ENCODE measurements around the gene ZNF653. TPM values are rescaled to one million over a fixed set of nuclear protein-coding genes. Genes with fewer than 3 reads are reported as not detected.

The ZNF653 gene
- total RNA-seq, 1 donor from 2014 or later: 12.5 TPM

DNA sequence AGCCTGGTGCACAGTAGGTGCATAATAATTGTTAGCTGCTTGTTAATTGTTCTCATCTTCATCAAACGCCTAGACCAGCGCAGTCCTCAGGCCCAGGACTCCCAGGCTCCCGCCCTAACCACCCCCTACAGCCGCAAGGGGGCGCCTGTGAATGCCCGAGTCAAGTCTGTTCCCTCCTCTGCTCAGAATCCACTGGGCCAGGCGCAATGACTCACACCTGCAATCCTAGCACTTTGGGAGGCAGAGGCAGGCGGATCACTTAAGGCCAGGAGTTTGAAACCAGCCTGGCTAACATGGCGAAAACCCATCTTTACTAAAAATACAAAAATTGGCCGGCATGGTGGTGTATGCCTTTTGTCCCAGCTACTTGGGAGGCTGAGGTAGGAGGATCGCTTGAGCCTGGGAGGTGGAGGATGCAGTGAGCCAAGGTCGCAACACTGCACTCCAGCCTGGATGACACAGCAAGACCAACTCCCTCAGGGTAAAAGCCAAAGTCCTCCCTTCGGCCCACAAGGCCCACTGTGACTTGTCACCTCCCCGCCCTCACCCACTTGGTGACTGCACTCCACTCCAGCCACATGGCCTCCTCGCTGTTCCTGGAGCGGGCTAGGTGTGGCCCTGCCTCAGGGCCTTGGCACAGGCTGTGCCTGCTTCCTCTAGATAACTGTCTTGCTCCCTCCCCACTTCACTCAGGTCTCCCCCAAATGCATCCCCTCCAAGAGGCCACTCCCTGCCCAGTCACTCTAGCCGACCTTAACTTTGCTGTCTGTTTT lies 9.1 kb downstream of the ZNF653 start:
- no peak overlapping the region for H3K27ac ChIP-seq
- no peaks in the 10 kb centered on the region for H3K27me3 ChIP-seq
- TF ChIP-seq, protein P1, sequence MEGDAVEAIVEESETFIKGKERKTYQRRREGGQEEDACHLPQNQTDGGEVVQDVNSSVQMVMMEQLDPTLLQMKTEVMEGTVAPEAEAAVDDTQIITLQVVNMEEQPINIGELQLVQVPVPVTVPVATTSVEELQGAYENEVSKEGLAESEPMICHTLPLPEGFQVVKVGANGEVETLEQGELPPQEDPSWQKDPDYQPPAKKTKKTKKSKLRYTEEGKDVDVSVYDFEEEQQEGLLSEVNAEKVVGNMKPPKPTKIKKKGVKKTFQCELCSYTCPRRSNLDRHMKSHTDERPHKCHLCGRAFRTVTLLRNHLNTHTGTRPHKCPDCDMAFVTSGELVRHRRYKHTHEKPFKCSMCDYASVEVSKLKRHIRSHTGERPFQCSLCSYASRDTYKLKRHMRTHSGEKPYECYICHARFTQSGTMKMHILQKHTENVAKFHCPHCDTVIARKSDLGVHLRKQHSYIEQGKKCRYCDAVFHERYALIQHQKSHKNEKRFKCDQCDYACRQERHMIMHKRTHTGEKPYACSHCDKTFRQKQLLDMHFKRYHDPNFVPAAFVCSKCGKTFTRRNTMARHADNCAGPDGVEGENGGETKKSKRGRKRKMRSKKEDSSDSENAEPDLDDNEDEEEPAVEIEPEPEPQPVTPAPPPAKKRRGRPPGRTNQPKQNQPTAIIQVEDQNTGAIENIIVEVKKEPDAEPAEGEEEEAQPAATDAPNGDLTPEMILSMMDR (IDR thresholded peaks at IDR 0.05): peak in 2 of 3 experiments; percentile 28 to 60
- no peak for TF ChIP-seq POLR2A (IDR thresholded peaks at IDR 0.05)
- no peak for DNase-seq (ENCODE audit: extremely low spot score in 2 of 2)
- intact Hi-C loops (cut with DNase I): no loop called here
- H3K4me1 ChIP-seq: no peaks in the 10 kb centered on the region
- H3K36me3 ChIP-seq: peaks cover 0 to 12% of the 10 kb centered on the region in 2 donors
- H3K9me3 ChIP-seq: no peaks in the 10 kb centered on the region
- no peak overlapping the region for H3K4me3 ChIP-seq

- no peak overlapping the region for H3K4me3 ChIP-seq
- TF ChIP-seq POLR2AphosphoS5 (IDR thresholded peaks at IDR 0.05; ENCODE audit: insufficient read depth in 1 of 2, low read depth in 1 of 2): no peak
- TF ChIP-seq, protein P1 (IDR thresholded peaks at IDR 0.05): no peak
- no peak for TF ChIP-seq POLR2A (IDR thresholded peaks at IDR 0.05)
- intact Hi-C loops (cut with DNase I): no loop called here
- H3K9me3 ChIP-seq: no peaks in the 10 kb centered on the region
- H3K27ac ChIP-seq: no peak overlapping the region
- H3K4me1 ChIP-seq: no peaks in the 10 kb centered on the region
- peaks cover 0 to 12% of the 10 kb centered on the region in 2 donors for H3K36me3 ChIP-seq
- no peaks in the 10 kb centered on the region for H3K27me3 ChIP-seq
- no peak for DNase-seq (ENCODE audit: extremely low spot score in 2 of 2)
Measured at GRCh38 chr19:11495885-11496284, 9.8 kb downstream of the ZNF653 start.

- intact Hi-C loops (cut with DNase I): no loop called here
- H3K4me1 ChIP-seq: no peaks in the 10 kb centered on the region
- H3K9me3 ChIP-seq: no peaks in the 10 kb centered on the region
- TF ChIP-seq POLR2A (IDR thresholded peaks at IDR 0.05) (no peak), POLR2AphosphoS5 (IDR thresholded peaks at IDR 0.05; ENCODE audit: insufficient read depth in 1 of 2, low read depth in 1 of 2) (no peak)
- TF ChIP-seq, protein P1 (IDR thresholded peaks at IDR 0.05): no peak
- H3K36me3 ChIP-seq: peaks cover 0 to 12% of the 10 kb centered on the region in 2 donors
- no peak overlapping the region for H3K27ac ChIP-seq
- no peak for DNase-seq (ENCODE audit: extremely low spot score in 2 of 2)
- no peak overlapping the region for H3K4me3 ChIP-seq
- H3K27me3 ChIP-seq: no peaks in the 10 kb centered on the region
Measured at GRCh38 chr19:11495481-11495880, 10.2 kb downstream of the ZNF653 start.

DNA sequence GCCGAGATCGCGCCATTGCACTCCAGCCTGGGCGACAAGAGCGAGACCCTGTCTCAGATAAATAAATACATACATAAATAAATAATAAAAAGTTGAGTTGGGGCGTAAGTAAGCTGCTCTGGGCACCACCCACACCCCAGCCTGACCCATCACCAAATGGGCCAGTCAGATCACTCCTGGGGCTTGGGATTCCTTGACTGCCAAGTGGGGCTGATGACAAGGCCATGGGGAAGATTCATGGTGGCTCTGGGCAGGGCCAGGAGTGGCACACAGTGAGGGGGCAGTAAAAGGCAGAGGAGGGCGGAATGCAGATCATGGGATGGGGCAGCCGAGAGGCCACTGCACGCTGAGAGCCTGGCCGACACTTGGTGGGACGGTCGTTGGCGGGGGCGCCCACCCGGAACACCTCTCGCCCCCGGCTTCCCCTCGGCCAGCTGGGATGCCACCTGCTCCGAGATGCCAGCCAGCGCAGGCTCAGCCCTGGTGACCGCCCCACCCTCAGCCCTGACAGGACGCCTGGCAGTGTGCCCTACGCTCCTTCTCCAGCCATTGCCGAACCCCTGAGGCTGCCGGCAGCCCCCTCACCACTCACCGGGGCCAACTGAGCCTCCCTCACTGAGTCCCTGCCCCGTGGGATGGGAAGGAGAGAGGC lies 10.9 kb downstream of the ZNF653 start:
- Histone ChIP-seq H3K4me3 (no peak overlapping the region), H3K36me3 (peaks cover 0 to 12% of the 10 kb centered on the region in 2 donors), H3K27me3 (no peaks in the 10 kb centered on the region), H3K4me1 (no peaks in the 10 kb centered on the region), H3K9me3 (no peaks in the 10 kb centered on the region), H3K27ac (no peak overlapping the region)
- intact Hi-C loops (cut with DNase I): no loop called here
- TF ChIP-seq POLR2A (IDR thresholded peaks at IDR 0.05) (no peak), POLR2AphosphoS5 (IDR thresholded peaks at IDR 0.05; ENCODE audit: insufficient read depth in 1 of 2, low read depth in 1 of 2) (no peak)
- TF ChIP-seq, protein P1 (IDR thresholded peaks at IDR 0.05): no peak
- DNase-seq (ENCODE audit: extremely low spot score in 2 of 2): no peak

- Histone ChIP-seq H3K9me3 (no peaks in the 10 kb centered on the region), H3K4me1 (no peaks in the 10 kb centered on the region), H3K27ac (no peak overlapping the region), H3K27me3 (no peaks in the 10 kb centered on the region), H3K4me3 (no peak overlapping the region), H3K36me3 (peaks cover 0 to 8% of the 10 kb centered on the region in 2 donors)
- intact Hi-C loops (cut with DNase I): loop anchor here (10.0 kb wide), 1 partner anchor 195 kb away; the partner anchor contains the start of gene TSPAN16
- TF ChIP-seq POLR2AphosphoS5 (IDR thresholded peaks at IDR 0.05; ENCODE audit: insufficient read depth in 1 of 2, low read depth in 1 of 2): no peak
- TF ChIP-seq POLR2A (IDR thresholded peaks at IDR 0.05): no peak
- TF ChIP-seq, protein P1 (IDR thresholded peaks at IDR 0.05): no peak
- no peak for DNase-seq (ENCODE audit: extremely low spot score in 2 of 2)
Measured at GRCh38 chr19:11489378-11489777, 16.3 kb downstream of the ZNF653 start.
